ENCODE measurements around the gene DIPK1B. TPM values are rescaled to one million over a fixed set of nuclear protein-coding genes. Genes with fewer than 3 reads are reported as not detected.

Gene DIPK1B
- total RNA-seq, 2 experiments from 2014 or later = 0.14 TPM; not detected in 1

GRCh38 chr9:136671646-136672430, 40.5 kb upstream of the DIPK1B start:
- CTCF ChIA-PET = interaction anchor here (0.8 to 2.5 kb wide), 27 partner anchors 10 to 320 kb away, joined by 3 to 21 read pairs (median 4); partner anchors contain the start of genes EGFL7 and PAXX
- intact Hi-C loops (cut with micrococcal nuclease) = no loop called here
- no peaks in the 10 kb centered on the region for H3K9me3 Mint-ChIP-seq
- no peaks in the 10 kb centered on the region for H3K36me3 Mint-ChIP-seq (ENCODE audit: low read depth)
- no peak overlapping the region for H3K4me3 Mint-ChIP-seq
- DNase-seq (peak; percentile 60), ATAC-seq (peak; percentile 67)
- no peaks in the 10 kb centered on the region for H3K27me3 Mint-ChIP-seq
- POLR2A ChIA-PET = interaction anchor here (1.5 kb wide), 1 partner anchor 55 kb away, joined by 4 read pairs; no protein-coding TSS in a partner anchor
- no peaks in the 10 kb centered on the region for H3K4me1 Mint-ChIP-seq (ENCODE audit: low read depth)
- TF ChIP-seq, protein P1, sequence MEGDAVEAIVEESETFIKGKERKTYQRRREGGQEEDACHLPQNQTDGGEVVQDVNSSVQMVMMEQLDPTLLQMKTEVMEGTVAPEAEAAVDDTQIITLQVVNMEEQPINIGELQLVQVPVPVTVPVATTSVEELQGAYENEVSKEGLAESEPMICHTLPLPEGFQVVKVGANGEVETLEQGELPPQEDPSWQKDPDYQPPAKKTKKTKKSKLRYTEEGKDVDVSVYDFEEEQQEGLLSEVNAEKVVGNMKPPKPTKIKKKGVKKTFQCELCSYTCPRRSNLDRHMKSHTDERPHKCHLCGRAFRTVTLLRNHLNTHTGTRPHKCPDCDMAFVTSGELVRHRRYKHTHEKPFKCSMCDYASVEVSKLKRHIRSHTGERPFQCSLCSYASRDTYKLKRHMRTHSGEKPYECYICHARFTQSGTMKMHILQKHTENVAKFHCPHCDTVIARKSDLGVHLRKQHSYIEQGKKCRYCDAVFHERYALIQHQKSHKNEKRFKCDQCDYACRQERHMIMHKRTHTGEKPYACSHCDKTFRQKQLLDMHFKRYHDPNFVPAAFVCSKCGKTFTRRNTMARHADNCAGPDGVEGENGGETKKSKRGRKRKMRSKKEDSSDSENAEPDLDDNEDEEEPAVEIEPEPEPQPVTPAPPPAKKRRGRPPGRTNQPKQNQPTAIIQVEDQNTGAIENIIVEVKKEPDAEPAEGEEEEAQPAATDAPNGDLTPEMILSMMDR (IDR thresholded peaks at IDR 0.05) = peak; percentile 87
- H3K27ac Mint-ChIP-seq = no peak overlapping the region

DNA sequence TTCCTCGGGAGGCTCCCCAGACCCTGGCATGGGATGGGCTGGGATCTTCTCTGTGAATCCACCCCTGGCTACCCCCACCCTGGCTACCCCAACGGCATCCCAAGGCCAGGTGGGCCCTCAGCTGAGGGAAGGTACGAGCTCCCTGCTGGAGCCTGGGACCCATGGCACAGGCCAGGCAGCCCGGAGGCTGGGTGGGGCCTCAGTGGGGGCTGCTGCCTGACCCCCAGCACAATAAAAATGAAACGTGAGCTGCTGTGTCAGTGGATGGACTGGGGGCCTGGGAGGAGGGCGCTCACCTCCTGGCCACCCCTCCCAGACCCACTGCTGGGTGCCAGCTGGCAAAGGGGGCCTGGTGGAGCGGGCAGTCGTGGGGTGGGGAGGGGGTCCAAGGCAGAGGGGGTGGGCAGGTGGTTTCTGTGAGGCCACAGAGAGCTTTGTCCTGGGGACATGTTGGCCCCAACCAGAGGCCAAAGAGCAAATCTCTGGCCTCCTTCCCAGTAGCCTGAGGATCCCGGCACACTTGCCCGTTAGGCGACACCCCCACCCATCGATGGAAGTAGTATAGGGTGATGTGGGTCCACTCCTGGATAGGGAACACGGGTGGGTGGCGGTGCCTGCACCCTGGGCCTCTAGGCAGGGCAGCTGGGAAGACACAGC, 39.8 kb upstream of the DIPK1B start:
- Mint-ChIP-seq H3K4me1 (ENCODE audit: low read depth) (no peaks in the 10 kb centered on the region), H3K27ac (no peak overlapping the region), H3K27me3 (no peaks in the 10 kb centered on the region), H3K9me3 (no peaks in the 10 kb centered on the region), H3K4me3 (no peak overlapping the region), H3K36me3 (ENCODE audit: low read depth) (no peaks in the 10 kb centered on the region)
- intact Hi-C loops (cut with micrococcal nuclease) = no loop called here
- CTCF ChIA-PET = interaction anchor here (0.8 to 2.5 kb wide), 16 partner anchors 9 to 188 kb away, joined by 3 to 21 read pairs (median 4); partner anchors contain the start of gene EGFL7
- ATAC-seq (no peak), DNase-seq (no peak)
- TF ChIP-seq, protein P1 (IDR thresholded peaks at IDR 0.05) = no peak
- POLR2A ChIA-PET = interaction anchor here (1.5 kb wide), 1 partner anchor 54 kb away, joined by 4 read pairs; no protein-coding TSS in a partner anchor

DNA sequence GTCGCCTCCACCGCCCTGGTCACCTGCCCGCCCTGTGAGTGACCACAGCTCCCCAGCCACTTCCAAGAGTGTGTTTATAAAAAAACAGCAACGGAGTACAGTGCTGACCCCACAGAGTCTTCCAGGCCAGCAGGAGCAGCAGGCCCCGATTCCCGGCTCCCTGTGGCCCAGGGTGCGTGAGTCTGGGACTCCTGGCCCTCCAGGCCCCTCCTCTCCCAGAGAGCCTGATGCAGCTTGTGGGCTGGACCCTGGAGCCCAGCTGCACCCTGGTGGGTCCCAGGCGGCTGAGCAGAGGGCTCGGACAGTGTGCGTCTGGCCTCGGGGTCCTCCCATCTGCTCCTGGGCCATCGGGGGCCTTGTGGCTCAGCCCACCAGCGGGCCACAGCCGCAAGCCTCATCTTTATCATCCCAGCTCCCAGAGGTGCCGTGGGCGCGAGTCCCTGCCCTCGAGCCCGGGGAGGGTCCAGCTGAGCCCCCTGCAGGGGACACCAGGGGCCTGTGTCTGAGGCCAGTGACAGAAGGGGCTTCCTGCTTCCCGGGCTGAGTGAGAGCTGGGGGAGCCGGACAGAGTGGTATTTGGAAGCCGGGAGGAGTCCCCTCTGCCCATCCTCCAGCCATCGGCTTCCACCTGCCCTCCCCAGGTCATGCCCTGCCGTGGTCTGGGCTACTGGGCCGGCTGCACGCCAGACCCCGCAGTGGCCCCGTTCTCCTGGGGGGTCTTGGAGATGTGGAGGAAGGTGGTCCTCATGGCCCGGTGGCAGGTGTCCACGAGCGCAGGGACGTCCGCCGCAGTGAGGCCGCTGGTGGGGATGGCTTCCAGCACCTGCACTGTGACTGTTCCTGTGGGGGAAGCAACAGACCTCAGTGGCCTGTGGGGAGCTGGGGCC, 39.0 kb upstream of the DIPK1B start:
- Mint-ChIP-seq H3K27ac (no peak overlapping the region), H3K4me3 (no peak overlapping the region), H3K4me1 (ENCODE audit: low read depth) (no peaks in the 10 kb centered on the region), H3K36me3 (ENCODE audit: low read depth) (no peaks in the 10 kb centered on the region), H3K9me3 (no peaks in the 10 kb centered on the region), H3K27me3 (no peaks in the 10 kb centered on the region)
- ChIA-PET POLR2A (interaction anchor here (2.6 kb wide), 1 partner anchor 54 kb away, joined by 6 read pairs; no protein-coding TSS in a partner anchor), CTCF (interaction anchor here (1.1 to 2.5 kb wide), 3 partner anchors 9 to 98 kb away, joined by 4 to 11 read pairs (median 6); partner anchors contain the start of gene EGFL7)
- intact Hi-C loops (cut with micrococcal nuclease) = no loop called here
- ATAC-seq = no peak
- no peak for DNase-seq
- TF ChIP-seq, protein P1 (IDR thresholded peaks at IDR 0.05) = no peak

DNA sequence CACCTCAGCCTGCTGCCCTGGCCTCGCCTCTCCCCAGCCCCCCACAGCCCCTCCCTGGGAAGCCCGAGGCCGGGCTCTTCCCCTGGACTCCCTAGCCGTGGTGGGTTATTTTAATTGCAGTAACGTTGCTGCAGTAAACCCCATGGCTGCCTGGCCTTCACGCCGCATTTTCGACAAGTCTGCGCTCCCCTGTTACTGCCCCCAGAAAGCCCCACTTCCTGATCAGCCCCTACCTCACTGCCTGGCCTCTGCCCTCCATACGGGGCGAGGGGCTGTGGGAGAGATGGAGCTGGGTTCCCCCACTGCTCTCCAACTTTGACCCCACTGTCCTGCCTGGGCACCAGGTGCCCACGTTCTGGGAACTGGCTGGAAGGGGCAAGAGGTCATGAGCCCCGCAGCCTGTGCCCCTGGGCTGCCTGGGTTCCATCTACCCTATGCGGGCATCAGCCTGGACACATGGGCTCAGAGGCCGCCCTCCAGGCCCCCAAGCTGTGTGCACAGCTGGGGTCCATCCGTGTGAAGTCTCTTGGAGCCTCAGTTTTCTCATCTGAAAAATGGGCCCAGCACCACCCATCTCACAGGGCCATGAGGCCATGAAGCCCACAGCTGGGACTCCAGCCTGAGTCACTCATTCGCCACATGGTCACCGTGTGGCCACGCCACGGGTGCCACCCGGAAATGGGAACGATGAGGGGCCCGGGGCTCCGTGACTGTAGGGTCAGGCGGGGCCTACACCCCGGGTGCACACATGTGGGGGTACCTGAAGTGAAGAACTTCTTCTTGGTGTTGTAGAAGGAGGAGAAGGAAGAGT, 38.2 kb upstream of the DIPK1B start:
- intact Hi-C loops (cut with micrococcal nuclease) = no loop called here
- no peak for ATAC-seq
- Mint-ChIP-seq H3K4me3 (no peak overlapping the region), H3K27me3 (no peaks in the 10 kb centered on the region), H3K4me1 (ENCODE audit: low read depth) (no peaks in the 10 kb centered on the region), H3K9me3 (no peaks in the 10 kb centered on the region), H3K27ac (no peak overlapping the region), H3K36me3 (ENCODE audit: low read depth) (no peaks in the 10 kb centered on the region)
- DNase-seq = no peak
- TF ChIP-seq, protein P1 (IDR thresholded peaks at IDR 0.05) = no peak
- ChIA-PET CTCF (interaction anchor here (1.0 to 1.1 kb wide), 2 partner anchors 8 to 10 kb away, joined by 3 to 4 read pairs; no protein-coding TSS in a partner anchor), POLR2A (interaction anchor here (2.6 kb wide), 1 partner anchor 53 kb away, joined by 6 read pairs; no protein-coding TSS in a partner anchor)

Data from activated CD8-positive, alpha-beta T cell treated with anti-CD3 and anti-CD28 coated beads for 36 hours (primary cell).